8988T (cell line): Measurements from ENCODE around the gene TP53AIP1.
"Not testable (repeated sequence)": the region's sequence is repeated elsewhere in the genome, so short reads cannot be mapped to it uniquely, and the experiment has no call there.

ENCODE experiments used
- DNase-seq: peaks from one replicate; pipeline ENCODE4 v3.0.0; 2011

Gene TP53AIP1

DNA sequence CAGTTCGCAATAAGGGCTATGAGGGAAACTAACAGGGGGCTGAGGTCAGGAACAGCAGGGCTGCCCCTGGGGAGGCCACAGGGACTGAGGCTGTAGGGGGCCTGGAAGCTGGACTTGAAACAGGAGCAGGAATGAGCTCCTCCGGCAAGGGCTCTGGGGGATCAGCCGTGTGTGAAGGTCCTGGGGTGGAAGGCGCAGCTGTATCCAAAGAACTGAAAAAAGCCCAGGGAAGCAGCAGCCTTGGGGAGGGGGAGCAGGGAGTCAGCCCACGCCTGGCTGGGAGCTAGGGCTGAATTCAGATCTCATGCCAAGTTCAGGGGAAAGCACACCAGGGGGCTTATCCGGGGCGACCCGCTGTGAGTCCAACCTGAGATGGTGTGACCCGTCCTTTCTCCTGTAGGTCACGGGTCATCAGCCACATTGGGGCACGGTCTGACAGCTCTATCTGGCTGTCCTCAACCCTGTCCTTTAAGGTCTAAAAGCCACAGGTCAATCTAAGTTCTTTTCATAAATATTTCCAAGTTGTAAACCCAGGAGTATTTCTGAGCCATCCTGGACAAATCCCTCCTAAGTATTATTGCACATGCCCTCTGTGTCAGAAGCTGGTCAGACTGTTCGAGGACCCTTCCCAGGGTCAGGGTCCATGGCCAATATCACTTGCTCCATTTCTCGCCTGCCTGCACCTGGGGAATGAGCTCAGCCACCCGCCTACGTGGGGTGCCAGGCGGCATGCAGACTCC, 18.0 kb downstream of the TP53AIP1 start:
- DNase-seq: no peak

DNA sequence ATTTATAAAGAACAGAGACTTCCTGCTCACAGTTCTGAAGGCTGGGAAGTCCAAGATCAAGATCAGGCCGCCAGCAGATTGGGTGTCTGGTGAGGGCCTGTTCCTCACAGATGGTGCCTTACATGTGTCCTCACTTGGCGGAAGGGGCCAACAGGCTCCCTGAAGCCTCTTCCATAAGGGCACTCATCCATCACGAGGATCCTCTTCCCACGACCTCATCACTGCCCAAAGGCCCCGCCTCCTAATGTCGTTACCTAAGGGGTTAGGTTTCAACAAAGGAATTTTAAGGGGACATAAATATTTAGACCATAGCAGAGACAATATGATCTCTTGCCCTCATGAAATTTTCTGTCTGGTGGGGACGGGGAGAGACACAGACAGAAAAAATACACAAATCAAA, 18.6 kb downstream of the TP53AIP1 start:
- no peak for DNase-seq

DNA sequence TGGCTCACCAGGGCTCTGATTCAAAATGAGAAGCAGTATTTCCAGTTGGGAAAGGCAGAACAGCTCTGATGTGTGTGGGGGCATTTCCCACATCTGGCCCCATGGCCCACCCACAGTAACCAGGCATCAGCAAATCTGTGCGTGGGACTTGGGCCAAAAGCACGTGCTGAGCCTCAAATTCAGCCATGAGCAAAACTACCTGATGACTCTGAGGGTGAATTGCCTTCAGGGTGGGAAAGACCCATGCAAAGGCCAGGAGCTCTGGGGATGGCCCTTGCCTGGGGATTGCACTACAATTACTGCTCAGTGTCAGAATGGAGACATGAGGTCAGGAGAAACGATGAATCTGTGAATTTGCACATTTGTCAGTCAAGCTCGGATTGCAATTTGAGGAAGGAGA, 20.9 kb downstream of the TP53AIP1 start:
- no peak for DNase-seq

DNA sequence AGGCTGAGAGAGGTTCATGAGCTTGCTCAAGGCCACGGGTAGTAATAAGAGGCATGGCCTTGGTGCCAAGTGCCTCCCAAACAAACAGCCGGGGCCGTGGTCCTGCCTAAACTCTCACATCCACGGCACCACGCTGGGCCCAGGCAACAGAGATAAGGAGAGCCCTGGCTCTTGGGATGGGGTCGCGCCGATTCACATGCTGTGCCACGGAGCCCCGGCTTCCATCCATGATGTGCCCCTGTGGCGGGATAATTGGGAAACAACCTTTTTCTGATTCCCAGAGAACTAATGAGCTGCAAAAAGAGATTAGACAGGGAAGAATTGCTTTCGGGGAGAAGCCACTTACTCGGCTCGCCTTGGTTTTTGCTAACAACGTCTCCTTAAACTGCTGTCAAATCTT, 22.0 kb downstream of the TP53AIP1 start:
- no peak for DNase-seq

DNA sequence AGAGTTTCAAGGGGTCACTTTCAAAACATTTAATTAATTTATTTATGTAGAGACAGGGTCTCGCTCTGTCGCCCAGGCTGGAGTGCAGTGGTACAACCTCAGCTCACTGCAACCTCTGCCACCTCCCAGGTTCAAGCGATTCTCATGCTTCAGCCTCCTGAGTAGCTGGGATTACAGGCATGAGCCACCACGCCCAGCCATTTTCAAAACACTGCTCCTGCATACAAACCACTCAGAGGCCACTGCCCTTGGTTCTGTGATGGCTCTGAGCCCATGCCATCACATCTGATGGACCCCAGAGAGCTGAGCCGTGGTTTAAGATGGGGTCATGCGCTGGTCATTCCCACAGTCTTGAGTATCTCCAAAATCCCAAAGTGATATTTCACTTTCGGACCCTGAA, 23.0 kb downstream of the TP53AIP1 start:
- not testable (repeated sequence) for DNase-seq

DNA sequence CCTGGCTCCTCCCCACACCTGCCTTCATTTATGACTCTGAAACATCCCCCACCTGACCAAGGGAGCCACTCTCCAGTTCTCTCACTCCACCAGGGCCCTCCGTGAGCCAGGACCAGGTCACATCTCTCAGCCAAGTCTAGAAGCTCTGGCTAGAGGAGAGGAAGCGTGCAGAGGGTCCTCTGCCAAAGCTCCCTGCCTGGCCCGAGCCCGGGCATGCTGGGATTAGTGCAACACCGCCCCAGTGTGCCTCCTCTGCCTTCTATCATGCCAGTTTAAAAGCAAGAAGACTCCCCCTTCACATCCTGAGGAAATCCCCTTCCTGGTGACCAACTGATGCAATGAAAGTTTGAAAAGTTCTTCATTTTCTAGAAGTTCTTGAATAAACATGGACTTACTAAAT, 23.5 kb downstream of the TP53AIP1 start:
- no peak for DNase-seq

DNA sequence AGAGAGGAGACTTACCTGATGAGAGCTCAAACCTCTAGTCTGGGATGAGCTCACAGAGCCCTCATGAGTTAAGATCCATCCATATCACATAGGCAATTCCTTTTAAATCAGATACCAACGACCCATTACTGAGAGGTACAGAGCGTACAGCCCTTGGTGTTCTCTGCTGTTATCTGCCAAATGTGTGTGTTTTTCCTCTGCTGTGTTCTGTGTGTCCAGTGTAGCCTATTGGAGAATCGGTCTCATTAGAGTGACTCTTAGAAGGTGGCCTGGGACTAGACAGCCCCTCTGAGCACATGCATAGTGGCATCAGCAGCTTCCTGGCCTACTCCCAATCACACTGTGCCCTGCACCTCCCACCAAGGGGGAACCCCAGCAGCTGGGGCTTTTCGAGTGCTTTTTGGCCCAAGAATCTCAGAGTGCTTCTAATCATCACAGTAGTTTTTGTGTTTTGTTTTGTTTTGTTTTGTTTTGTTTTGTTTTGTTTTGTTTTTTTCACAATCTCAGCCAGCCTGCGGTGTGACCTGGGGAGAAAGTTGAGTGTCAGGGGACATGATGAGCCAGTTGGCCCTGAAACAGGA, 25.4 kb downstream of the TP53AIP1 start:
- DNase-seq: no peak

DNA sequence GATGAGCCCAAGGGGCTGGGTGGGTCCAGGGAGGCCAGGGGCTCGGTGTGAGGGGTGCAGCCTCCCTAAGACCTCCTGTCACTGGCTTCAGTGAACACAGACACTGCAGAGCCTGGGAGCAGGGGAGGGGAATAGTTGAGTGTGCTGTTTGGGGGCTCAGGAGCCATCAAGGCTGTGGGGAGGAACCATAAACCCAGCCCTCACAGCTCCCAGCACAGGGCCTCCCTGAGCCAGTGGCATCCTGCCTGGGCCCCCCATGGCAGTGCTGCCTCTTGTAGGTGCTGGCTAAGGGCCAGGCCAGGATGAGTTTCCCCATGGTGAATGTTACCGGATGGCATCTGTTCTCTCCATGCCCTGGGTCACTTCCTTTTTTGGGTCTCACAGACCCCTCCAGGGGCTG, 26.0 kb downstream of the TP53AIP1 start:
- no peak for DNase-seq

DNA sequence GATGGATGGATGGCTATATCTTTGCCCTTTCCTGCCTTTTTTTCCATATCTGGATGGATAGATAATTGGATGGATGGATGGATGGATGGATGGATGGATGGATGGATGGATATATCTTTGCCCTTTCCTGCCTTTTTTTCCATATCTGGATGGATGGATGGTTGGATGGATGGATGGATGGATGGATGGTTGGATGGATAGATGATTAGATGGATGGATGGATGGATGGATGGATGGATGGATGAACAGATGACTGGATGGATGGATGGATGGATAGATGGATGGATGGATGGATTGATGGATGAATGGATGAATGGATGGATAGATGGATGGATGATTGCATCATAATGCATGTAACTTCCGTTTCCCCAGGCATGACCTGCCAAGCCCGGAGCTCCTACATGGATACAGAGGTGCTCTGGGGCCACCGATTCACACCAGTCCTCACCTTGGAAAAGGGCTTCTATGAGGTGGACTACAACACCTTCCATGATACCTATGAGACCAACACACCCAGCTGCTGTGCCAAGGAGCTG, 26.6 kb downstream of the TP53AIP1 start:
- DNase-seq: no peak

DNA sequence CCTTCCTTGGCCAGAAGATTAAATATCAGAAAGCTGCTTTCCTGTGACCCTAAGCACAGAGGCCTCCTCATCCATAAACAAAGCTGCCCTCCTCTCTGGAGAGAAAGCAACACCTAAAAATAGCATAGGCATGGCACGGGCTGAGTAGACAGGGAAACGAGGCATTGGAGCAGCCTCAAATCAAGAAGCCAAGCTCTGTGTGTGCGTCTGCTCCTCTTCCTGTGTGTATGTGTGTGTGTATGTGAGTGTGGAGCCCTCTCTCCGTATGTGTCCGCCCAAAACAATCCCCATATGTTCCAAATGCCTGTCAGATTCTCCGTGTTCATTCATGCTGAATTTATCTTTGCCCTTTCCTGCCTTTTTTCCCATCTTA, 27.5 kb downstream of the TP53AIP1 start:
- DNase-seq: no peak

DNA sequence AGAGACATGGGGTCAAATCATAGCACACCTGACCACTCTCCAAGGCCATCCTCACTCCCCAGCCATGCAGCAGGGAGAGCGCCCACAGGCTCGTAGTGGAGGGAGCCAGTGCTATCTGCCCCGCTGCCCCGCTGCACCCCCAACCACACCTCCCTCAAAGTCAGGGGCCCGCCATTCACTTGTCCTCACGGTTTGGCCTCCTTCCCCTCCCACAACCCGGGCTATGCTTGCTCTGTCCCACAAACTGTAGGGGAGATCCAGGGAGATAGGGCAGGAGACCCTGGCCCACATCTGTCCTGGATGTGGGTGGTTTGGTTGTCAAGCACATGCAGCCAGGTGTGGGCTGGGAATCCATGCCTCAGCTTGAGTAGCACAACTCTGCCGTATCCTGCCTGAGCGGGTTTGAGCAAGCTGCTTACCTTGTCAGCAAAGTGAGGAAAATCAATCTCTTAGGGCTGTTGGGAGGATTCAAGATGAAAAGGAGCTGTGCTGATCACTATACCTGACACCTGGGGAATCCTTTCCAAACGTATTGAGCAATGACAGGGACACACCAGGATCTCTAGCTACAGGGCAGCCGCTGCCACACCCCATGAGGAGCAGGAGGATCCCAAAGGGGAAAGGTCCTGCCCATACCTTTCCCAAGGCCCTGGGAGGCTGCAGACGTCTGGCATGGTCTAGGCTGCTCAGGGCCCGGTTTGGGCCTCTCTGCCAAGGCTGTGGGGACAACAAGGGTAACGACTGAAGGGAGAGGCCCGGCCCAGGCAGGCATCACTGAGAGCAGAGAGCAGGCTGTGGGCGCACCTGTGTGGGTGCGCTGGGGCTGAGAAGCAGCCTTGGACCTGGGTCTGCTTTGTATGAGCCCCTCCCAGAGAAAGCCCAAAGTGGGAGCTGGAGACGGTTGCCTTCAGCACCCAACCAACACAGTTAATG, 28.2 kb downstream of the TP53AIP1 start:
- DNase-seq: no peak

DNA sequence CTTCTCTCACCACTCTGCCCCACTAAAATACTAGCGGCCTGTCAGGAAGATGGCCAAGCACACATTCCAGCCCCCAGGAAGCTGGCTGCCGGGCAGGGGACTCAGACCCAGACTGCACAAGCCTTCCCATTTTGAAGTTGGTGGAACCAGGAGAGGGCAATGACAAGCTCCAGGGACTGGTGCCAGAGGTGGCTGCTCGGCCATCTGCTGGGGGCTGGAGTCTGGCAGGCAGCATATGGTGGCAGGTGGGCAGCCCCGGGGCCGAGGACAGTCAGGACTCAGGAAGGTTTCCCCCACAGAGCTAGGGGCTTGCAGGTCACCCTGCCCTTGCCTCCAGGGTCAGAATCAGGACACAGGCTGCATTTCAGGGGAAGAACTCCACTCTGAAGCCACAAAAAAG, 28.9 kb downstream of the TP53AIP1 start:
- DNase-seq: no peak

DNA sequence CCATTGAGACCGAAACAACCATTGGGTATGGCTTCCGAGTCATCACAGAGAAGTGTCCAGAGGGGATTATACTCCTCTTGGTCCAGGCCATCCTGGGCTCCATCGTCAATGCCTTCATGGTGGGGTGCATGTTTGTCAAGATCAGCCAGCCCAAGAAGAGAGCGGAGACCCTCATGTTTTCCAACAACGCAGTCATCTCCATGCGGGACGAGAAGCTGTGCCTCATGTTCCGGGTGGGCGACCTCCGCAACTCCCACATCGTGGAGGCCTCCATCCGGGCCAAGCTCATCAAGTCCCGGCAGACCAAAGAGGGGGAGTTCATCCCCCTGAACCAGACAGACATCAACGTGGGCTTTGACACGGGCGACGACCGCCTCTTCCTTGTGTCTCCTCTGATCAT, 31.0 kb downstream of the TP53AIP1 start:
- DNase-seq: no peak

DNA sequence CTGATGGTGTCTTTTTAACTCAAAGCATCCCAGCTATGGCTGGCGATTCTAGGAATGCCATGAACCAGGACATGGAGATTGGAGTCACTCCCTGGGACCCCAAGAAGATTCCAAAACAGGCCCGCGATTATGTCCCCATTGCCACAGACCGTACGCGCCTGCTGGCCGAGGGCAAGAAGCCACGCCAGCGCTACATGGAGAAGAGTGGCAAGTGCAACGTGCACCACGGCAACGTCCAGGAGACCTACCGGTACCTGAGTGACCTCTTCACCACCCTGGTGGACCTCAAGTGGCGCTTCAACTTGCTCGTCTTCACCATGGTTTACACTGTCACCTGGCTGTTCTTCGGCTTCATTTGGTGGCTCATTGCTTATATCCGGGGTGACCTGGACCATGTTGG, 31.4 kb downstream of the TP53AIP1 start:
- DNase-seq: no peak

DNA sequence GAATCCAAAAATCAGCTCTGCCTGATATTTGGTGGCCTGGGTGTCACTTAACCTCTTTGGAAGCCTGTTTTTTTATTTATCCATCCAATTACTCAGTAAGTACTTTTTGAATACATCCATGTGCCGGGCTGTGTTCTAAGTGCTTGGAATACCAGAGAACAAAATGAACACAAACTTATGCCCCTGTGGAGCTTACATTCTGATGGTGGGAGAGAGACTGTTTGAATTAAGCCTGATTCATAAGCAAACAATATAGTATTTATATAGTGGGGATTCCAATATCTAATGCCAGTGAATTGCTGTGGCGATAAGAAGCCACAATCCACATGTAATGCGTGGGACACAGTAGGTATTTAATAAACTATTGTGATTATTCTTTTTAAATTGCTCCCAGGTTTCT, 32.1 kb downstream of the TP53AIP1 start:
- DNase-seq: no peak

DNA sequence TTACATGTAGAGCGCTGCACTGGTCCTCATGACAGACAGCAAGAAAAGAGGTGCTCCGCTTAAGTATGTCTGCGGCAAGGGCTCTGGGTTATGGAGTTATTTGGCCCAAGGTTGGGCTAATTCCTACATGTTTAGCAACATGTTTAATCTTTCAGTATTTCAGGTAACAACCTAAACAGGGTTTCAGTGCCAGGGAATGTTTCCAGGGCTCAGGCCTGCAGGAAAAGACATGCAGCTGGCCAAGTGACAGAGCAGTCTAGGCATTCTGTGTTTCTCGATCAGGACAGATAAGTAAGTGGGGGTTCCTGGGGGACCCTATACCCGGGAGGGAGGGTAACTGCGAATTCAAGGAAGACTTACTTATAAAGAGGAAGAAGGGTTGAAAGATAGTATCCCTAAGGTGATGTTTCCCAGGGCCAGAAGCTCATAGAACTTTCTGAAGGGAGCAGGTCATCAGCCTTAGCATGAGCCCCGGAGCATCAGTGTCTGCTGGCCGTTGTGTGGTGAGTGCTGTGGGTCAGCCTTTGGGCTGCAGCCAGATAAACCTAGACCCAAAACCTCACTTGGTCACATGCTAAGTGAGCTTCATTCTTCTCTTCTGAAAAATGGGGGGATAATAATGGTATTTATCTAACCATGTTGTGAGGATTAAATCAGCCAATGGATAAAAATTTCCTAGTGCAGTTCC, 33.1 kb downstream of the TP53AIP1 start:
- no peak for DNase-seq

DNA sequence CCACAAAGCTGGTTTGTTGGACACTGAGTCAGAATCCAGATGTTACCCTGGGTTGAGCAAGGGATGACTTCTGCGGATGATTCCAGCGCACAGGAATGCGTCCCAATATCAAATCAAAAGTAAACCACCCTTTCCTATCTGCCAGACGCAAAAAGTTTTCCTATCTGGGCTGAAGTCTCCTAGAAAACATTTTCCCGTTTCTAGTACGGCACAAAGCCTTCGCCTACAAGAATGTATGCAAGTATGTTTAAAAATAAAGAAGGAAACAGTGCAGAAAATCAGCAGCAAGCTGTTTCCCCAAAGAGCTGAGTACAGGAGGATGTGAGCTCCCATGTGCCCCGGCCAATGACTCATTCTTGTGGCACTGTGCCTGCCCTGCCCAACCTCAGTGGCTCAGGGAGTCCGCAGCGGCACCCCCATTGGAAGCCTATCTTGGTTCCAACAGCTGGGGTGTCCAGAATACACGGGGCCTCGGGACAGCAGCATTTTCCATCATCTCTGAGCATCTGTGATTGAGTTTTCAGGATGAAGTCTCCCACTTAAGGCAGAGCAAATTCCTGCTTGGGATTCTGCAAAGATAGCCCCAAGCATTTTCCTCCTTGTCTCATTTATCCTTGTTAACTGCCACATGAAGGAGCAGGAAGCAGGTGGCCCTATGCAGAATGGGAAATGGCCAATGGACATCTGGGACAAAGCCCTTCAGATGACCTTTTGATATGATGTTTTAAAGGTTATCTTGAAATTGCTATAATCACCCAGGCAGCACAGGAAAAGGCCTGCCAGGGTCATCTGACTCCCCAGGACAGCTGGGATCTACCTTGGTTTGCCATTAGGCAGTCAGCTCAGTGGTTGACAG, 34.1 kb downstream of the TP53AIP1 start:
- peak; percentile 69 for DNase-seq

DNA sequence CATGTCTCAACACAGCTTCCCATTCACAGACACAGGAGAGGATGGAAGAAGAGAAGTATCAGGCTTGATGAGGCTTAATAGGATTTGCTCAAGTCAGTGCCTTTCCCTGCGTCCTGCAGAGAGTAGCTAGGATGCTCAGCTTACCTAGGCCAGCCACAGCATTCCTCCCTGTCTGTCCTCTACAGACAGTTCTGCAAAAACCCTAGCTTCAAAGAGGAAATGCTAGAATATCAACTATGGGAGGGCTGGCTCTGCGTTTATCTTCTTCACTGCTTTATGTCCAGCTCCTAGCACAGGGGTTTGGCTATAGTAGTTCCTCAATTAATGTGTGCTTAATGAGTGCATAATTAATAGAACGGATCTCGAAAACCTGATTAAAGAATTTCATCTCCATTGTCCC, 35.1 kb downstream of the TP53AIP1 start:
- no peak for DNase-seq

DNA sequence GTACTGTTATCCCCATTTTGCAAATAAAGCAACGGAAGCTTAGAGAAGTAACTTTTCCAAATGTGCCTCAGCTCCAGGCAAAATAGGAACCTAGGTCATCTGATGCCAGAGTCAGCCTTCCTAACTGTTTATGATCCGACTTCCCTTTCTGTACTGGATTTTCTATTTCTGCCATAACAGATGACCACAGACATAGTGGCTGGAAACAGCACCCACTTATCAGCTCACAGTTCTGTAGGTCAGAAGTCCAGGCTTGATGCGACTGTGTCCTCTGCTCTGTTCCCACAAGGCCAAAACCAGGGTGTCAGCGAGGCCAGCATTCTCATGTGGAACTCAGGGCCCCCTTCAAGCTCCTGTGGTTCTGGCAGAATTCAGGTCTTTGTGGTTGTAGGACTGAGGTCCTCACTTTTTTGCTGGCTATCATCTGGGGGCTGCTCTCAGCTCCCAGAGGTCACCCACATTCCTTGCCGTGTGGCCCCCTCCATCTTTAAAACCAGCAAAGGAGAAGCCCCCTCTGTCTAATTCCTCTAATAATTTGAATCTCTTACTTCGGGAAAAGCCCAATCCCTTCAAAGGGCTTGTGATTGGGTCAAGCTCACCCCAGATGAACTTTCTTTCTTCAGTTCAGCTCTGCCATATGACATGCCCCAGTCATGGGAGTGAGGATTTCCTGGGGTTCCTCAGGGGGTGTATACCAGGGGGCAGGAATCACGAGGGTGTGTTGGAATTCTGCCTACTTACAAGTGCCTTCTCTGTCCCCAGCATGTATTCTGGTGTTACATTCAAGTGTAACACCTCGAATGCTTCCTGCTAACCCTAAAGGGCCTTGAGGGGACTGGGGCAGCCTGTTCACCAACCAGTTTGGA, 36.3 kb downstream of the TP53AIP1 start:
- no peak for DNase-seq

DNA sequence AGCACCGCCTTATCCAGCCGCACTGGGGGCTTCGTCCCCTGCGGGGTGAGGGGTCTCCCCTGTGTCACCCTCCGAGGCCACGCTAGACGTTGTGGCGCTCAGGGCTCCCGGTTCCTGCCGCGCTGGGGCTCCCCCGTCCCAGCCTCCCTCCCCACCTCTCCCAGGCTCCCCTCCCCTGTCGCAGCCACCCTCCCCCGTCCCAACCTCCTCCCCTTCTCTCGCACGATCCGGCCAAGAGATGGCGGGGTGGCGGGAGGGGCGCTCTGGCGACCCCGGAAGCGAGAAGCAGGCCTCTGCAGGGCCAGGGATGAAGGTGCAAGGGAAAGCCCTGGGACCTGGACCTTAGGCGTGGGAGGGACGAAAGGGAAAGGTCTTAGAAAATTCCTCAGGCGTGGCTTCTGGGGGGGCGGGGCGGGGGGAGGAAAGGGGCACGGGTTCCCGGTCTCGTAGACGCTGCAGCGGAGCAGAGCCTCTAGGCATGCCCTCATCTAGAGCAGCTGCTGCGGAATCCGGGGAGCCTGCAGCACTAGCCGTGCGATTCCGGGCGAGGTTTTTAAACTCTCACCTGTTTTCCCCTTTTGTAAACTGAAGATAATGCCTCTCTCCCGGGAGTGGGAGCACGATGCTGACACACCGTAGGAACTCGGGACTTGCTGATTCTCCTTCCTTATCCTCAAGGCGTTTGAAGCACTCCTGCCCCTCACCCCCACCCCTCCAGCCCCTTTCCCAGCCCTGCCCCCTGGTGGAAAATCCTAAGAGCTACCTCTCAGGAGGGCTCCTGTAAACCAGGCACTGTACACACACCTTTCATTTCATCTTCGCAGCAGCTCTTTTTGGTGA, 37.1 kb downstream of the TP53AIP1 start:
- DNase-seq: peak; percentile 81
